ENCODE data around the gene LIMS2.

- TF ChIP-seq CTCF (IDR thresholded peaks at IDR 0.05) (no peak), POLR2A (IDR thresholded peaks at IDR 0.05) (no peak)
Measured at GRCh38 chr2:127706215-127706990, 31.1 kb upstream of the LIMS2 start.

Measured in breast epithelium (tissue), 3 donors.